Measurements from ENCODE around the gene ARHGEF4.

DNA sequence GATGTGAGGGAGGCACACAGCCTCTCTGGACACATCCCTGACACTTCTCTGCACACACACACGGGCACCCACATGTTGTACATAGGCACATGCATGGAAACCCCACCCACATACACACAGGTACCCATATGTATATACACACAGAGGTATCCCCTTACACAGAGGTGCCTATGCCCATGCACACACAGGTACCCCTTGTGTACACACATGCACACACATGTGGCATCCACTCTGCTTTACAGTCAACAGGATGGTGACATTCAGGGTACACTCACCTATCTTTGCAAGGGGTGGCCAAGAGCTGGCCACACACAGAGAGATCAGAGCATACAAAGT, 197.0 kb downstream of the ARHGEF4 start:
- TF ChIP-seq CTCF (IDR thresholded peaks at IDR 0.05; ENCODE audit: low read length) (no peak), EZH2 (optimal IDR thresholded peaks at IDR 0.05; ENCODE audit: low read depth, low read length) (no peak)
